ENCODE data around the gene ZNF610.
"Not testable (repeated sequence)": the region's sequence is repeated elsewhere in the genome, so short reads cannot be mapped to it uniquely, and the experiment has no call there.

ZNF610 gene

DNA sequence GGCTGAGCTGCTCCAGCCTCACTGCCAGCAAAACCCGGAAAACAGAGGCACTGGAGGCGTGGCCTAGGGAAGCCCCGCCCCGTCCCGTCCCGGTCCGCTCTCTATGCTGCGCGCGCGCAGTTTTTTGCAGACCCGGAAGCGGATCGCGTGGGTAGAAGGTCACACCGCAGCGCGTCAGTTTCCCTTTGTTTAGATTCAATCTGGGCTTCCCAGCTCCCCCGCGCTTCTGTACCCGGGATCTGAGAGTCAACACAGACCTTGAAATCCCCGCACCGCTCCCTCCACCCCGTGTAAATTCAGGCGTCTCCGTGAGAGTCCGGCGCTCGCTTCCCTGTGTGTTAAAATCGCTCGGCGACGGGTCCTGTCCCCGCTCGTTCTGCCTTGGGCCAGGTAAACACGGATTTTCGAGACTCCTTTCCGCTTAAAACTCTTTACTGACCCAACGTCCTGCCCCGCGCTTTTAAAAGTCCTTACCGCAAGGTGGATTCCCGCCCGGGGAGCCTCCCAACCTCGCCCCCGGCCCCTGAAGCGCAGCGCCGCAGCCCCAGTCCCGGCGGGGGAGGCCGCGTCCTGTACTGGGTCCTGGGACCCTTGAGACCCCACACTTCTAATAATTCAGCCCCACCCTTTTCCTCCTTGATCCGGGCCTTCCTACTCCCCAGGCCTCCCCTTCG, at the start of gene ZNF610:
Gene ZNF610 (plus strand): TSS at position 127 of the 674 bp plus-strand sequence. CDS start 12,930 bp downstream, outside the sequence.
- DNase-seq: peak; percentile 88

DNA sequence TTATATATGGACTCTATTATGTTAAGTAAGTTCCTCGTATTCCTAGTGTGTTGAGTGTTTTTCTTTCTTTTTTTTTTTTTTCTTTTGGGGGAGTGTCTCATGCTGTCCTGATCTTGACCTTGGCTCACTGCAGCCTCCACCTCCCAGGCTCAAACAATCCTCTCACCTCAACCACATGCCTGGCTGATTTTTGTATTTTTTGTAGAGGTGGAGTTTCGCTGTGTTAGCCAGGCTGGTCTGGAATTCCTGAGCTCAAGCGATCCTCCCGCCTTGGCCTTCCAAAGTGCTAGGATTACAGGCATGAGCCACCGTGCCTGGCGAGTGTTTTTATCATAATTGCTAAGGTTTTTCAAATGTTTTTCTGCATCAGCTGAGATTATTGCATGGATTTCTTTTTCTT, 49.8 kb upstream of the ZNF610 start:
- no peak for DNase-seq

GRCh38 chr19:52291781-52292180, 44.3 kb upstream of the ZNF610 start:
- no peak for DNase-seq

DNA sequence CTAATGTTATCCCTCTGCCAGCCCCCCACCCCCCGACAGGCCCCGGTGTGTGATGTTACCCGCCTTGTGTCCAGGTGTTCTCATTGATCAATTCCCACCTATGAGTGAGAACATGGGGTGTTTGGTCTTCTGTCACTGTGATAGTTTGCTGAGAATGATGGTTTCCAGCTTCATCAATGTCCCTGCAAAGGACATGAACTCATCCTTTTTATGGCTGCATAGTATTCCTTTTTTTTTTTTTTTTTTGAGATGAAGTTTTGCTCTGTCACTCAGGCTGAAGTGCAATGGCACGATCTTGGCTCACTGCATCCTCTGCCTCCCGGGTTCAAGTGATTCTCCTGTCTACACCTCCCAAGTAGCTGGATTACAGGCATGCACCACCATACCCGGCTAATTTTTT, 43.1 kb upstream of the ZNF610 start:
- DNase-seq: not testable (repeated sequence)

DNA sequence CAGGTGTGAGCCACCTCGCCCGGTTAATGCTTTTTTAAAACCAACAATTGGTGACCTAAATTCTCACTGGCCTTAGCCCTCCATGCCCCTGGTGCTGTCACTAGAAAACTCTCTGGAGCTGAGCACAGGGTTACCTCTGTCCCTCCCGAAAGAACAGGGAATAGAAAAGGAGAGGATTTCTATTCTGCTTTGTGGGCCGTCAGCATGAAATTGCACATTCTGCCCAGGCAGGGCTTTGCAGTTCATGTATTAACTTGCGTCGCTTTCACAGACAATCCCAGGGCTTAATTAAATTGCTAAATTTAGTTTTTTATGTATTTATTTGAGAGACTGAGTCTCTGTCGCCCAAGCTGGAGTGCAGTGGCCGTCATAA, 39.7 kb upstream of the ZNF610 start:
- no peak for DNase-seq

DNA sequence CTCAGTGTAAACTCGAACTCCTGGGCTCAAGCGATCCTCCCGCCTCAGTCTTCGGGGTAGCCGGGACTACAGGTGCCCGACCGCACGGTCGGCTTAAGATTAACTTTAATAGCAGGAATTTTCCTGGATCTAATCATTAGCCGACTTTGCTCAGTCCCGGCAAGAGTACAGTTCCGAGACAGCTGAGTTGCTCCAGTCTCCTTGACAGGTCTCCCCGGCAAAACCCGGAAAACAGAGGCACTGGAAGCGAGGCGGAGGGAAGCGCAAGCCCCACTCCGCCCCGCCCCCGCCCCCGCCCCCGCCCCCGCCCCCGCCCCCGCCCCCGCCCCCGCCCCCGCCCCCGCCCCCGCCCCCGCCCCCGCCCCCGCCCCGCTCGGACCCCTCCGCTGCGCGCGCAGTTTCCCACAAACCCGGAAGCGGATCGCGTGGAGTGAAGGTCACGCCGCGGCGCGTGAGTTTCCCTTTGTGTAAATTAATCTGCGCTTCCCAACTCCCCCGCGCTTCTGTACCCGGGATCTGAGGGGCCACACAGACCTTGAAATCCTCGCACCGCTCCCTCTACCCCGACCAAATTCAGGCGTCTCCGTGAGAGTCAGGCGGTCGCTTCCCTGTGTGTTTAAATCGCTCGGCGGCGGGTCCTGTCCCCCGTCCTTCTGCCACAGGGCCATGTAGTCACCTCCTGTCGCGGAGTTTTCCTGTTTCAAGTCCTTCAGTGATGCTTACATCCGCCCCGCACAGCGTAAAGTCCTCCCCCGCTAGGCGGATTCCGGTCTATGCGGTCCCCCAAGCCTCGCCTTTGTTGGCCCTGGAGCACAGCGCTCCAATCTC, 39.1 kb upstream of the ZNF610 start, which contains the start of gene ZNF480:
Gene ZNF480 (plus strand): TSS at position 397 of the 828 bp plus-strand sequence. CDS start 3,244 bp downstream, outside the sequence.
- DNase-seq: peak; percentile 61

DNA sequence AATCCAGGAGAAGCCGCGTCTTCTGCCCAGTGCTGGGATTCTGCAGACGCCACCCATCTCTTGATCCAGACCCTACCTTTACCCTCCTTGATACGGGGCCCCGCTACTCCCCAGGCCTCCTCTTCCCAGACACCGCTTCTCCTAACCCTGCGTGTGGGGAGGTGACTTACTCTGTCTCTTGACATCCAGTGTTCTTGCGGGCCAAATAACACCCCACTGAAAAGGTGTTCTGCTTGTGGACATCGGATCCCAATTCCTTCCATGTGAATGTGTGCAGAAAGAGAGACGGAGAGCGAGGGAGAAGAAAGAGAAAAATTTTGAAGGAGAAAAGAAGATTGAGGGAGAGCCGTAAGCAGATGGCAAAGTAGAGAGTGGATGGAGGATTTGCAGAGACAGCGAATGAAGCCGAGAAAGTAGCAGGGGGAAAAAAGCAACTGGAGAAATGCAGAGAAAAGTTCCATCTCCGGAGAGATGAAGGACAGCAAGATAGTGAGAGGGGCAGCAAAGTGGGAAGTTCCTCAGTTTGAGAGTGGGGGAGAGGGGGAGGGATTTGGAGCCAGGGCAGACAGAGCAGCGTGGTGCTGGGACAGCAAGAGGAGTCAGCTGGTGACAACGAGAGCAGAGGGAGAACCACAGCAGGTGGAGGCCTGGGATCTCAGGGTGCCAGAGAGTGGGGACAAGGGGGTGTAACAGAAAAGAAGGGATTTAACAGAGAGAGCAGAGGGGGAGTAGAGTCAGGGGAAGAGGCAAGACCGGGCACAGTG, 38.3 kb upstream of the ZNF610 start:
- DNase-seq: no peak

GRCh38 chr19:52307275-52307674, 28.8 kb upstream of the ZNF610 start:
- no peak for DNase-seq

DNA sequence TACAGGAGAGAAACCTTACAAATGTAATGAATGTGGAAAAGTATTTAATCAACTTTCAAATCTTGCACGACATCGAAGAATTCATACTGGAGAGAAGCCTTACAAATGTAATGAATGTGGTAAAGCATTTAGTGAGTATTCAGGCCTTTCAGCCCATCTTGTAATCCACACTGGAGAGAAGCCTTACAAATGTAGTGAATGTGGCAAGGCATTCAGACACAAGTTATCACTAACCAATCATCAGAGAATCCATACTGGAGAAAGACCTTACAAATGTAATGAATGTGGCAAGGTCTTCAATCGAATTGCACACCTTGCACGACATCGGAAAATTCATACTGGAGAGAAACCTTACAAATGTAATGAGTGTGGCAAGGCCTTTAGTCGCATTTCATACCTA, 13.6 kb upstream of the ZNF610 start:
- DNase-seq: no peak

GRCh38 chr19:52331757-52332156, 4.3 kb upstream of the ZNF610 start:
- no peak for DNase-seq

- no peak for DNase-seq
These were observed 301 bp upstream of the ZNF610 start for GRCh38 chr19:52335768-52336116.

- no peak for DNase-seq
These were observed 843 bp downstream of the ZNF610 start for GRCh38 chr19:52336791-52337381.

GRCh38 chr19:52339022-52339421, 3.0 kb downstream of the ZNF610 start:
- DNase-seq: not testable (repeated sequence)

DNA sequence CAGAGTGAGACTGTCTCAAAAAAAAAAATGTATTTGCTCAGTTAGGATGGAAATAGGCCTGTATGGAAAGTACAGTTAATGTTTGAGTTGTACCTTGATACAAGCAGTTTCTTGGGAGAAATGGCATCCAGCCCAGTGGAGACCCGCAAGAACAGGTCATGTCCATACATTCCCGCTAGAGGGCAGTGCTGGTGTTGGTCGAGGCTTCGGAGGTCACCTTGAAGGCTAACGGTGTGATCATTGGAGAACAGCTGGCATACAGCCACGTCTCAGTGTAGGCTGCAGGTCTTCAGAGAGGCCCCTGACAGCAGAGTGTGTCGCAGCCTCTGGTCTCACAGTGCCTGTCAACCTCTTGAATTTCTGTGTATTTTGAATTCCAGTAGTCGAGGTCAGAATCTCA, 7.5 kb downstream of the ZNF610 start:
- peak; percentile 54 for DNase-seq

DNA sequence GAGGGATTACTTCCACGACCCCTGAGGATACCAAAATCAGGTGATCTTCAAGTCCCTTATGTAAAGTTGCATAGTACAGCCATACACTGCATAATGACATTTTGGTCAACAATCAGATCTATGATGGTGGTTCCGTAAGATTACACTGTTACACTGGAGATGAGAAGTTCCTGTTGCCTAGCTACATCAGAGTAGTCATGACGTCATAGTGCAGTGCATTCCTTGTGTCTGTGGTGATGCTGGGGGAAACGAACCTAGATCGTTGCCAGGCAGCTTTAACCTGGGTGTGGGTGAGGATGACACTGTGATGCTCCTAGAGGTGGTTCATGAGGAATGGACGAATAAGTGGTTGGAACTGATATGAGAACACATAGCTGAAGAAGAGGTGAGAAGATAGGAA, 9.1 kb downstream of the ZNF610 start:
- no peak for DNase-seq

GRCh38 chr19:52351512-52351911, 15.5 kb downstream of the ZNF610 start:
- DNase-seq: peak; percentile 6

- no peak for DNase-seq
These were observed 30.4 kb downstream of the ZNF610 start for GRCh38 chr19:52366414-52366824.

- DNase-seq: peak; percentile 92
These were observed 33.7 kb downstream of the ZNF610 start, which contains the start of gene ZNF880 for GRCh38 chr19:52369559-52370340. ZNF880 (plus strand) TSS chr19:52369923; CDS start chr19:52369966, 43 bp downstream.

DNA sequence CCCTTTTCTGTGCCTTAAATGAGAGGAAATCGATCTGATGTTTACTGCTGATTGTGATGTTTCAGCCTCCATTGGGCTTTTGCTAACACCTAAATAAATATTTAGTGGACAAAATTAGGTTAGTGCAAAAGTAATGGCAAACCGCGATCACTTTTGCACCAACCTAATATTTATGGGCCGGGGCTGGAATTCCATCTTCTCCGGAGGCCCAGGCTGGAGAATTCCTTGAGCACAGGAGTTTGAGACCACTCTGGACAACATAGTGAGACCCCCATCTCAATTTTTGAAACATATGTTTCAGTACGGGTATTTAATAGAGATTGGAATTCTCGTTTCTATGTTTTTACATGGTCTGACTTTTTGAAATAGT, 34.3 kb downstream of the ZNF610 start:
- DNase-seq: no peak

- no peak for DNase-seq
These were observed 55.1 kb downstream of the ZNF610 start for GRCh38 chr19:52391135-52391534.

DNA sequence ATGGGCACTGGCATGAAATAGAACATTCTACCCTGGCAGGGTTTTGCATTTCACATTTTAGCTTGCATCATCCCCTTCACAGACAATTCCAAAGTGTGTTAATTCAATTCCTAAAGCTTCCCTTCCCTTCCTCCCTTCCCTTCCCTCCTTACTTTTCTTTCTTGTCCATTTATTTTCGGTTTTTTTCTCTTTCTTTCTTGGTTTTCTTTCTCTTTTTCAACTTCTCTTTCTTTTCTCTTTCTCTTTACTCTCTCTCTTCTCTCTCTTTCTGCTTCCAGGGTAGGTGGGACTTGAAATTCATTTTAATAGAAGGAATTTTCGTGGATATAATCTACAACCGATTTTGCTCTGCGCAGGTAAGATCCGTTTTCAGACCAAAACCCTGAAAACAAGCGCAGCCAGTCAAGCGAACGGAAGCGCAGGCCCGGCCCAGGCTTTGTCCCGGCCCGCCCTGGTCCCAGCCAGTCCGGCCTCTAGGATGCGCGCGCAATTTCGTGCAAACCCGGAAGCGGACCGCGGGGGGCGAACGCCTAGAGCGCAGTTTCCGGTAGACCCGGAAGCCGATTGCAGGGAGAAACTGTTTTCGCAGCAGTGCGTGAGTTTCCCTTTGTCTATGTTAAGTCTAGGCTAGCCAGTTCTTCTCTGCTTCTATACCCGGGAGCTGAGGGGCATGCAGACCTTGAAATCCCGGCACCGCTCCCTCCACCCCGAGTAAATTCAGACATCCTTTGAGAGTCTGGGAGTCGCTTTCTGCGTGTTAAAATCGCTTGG, 61.5 kb downstream of the ZNF610 start, which contains the start of gene ZNF528:
Gene ZNF528 (plus strand): TSS at position 540 of the 771 bp plus-strand sequence. CDS start 4,165 bp downstream, outside the sequence.
- DNase-seq: peak; percentile 95
